Keratinocyte (primary cell): Measurements from ENCODE around the gene BAHD1. TPM values are rescaled to one million over a fixed set of nuclear protein-coding genes. Genes with fewer than 3 reads are reported as not detected.

ENCODE experiments used
- DNase-seq: peaks from one replicate; pipeline ENCODE4 v3.0.0-alpha.2; 2011; ENCODE audit warnings: low read depth, missing footprints, low spot score
- FAIRE-seq: peaks from 2 replicates; lab custom pipeline; 2011; peaks lifted over from hg19 to GRCh38; lab: Jason Lieb, UNC
- H2AFZ ChIP-seq: 2 replicates; pipeline ENCODE4 v1.6.0; 2012; ENCODE audit warnings: low read length, control low read depth, inconsistent platforms; ENCODE audit not compliant: control insufficient read depth
- H3K27ac ChIP-seq: 2 replicates; pipeline ENCODE4 v1.5.1; 2011; ENCODE audit warnings: low read length; ENCODE audit not compliant: control insufficient read depth, insufficient read depth
- H3K27me3 ChIP-seq: 3 replicates; pipeline ENCODE4 v1.6.0; 2011; ENCODE audit warnings: low read length; ENCODE audit not compliant: control insufficient read depth, insufficient read depth; ENCODE audit errors: extremely low read depth
- H3K36me3 ChIP-seq, 2 experiments: 2 replicates in 1 of 2; 3 replicates in 1 of 2; pipeline ENCODE4 v1.5.1; 2011; ENCODE audit warnings: low read length in 2 of 2, mild to moderate bottlenecking in 1 of 2; ENCODE audit not compliant: control insufficient read depth in 2 of 2, insufficient read depth in 2 of 2; ENCODE audit errors: extremely low read depth in 1 of 2
- H3K4me1 ChIP-seq: 3 replicates; pipeline ENCODE4 v1.5.1; 2011; ENCODE audit warnings: low read length; ENCODE audit not compliant: control insufficient read depth, insufficient read depth; ENCODE audit errors: extremely low read depth
- H3K4me2 ChIP-seq: 3 replicates; pipeline ENCODE4 v1.6.0; 2011; ENCODE audit warnings: low read depth, low read length; ENCODE audit not compliant: control insufficient read depth, insufficient read depth; ENCODE audit errors: extremely low read depth
- H3K4me3 ChIP-seq, 3 experiments: fragments of 200-600 bp in 1 of 3; sonication (generic) in 1 of 3; 2 replicates in 2 of 3; 3 replicates in 1 of 3; pipeline ENCODE4 v1.5.1; 2011 to 2016; ENCODE audit warnings: low read length in 3 of 3, mild to moderate bottlenecking in 3 of 3, control low read depth in 2 of 3, inconsistent platforms in 1 of 3, low read depth in 1 of 3, mixed read lengths in 1 of 3, mixed run types in 1 of 3, moderate library complexity in 1 of 3; ENCODE audit not compliant: control insufficient read depth in 2 of 3, insufficient read depth in 2 of 3; ENCODE audit errors: extremely low read depth in 1 of 3
- H3K79me2 ChIP-seq: 2 replicates; pipeline ENCODE4 v1.6.0; 2012; ENCODE audit warnings: low read length; ENCODE audit not compliant: control insufficient read depth, insufficient read depth
- H3K9ac ChIP-seq: 3 replicates; pipeline ENCODE4 v1.6.0; 2011; ENCODE audit warnings: low read length; ENCODE audit not compliant: control insufficient read depth, insufficient read depth; ENCODE audit errors: extremely low read depth
- H3K9me1 ChIP-seq: 3 replicates; pipeline ENCODE4 v1.6.0; 2011; ENCODE audit warnings: low read length; ENCODE audit not compliant: control insufficient read depth, insufficient read depth; ENCODE audit errors: extremely low read depth
- H3K9me3 ChIP-seq: 2 replicates; pipeline ENCODE4 v1.5.1; 2012; ENCODE audit warnings: low read depth, low read length; ENCODE audit not compliant: control insufficient read depth
- H4K20me1 ChIP-seq: 3 replicates; pipeline ENCODE4 v1.6.0; 2011; ENCODE audit warnings: low read length; ENCODE audit not compliant: control insufficient read depth, insufficient read depth; ENCODE audit errors: extremely low read depth
- CTCF ChIP-seq, 3 experiments: IDR thresholded peaks in 1 of 3; conservative IDR thresholded peaks in 1 of 3; optimal IDR thresholded peaks in 1 of 3; 2 replicates in 2 of 3; 3 replicates in 1 of 3; pipeline versions ENCODE3 to v1.5.1; 2011; ENCODE audit warnings: low read length in 3 of 3, mild to moderate bottlenecking in 3 of 3, moderate library complexity in 2 of 3, control low read depth in 1 of 3, inconsistent platforms in 1 of 3; ENCODE audit not compliant: insufficient read depth in 2 of 3; ENCODE audit errors: extremely low read depth in 1 of 3
- EZH2 ChIP-seq: IDR thresholded peaks from one replicate; pipeline ENCODE4 v1.6.1; 2012; ENCODE audit warnings: inconsistent platforms, mild to moderate bottlenecking, low read length, moderate library complexity
- dilution Hi-C: fragments of 300-500 bp; cut with MboI; formaldehyde crosslinking; loops from one replicate; pipeline ENCODE4 v1.7.0; 2020; ENCODE audit warnings: low sequenced_read_pairs; ENCODE audit not compliant: extremely low pct_ligation_motif_present
- polyA plus RNA-seq, 5 experiments: library from polyadenylated mRNA; depleted of rRNA in 3 of 5; stranded (reverse) in 3 of 5; stranded (forward) in 1 of 5; unstranded in 1 of 5; fragments of >200 nt; gene quantifications; 1 replicate in 1 of 5; 2 replicates in 3 of 5; 3 replicates in 1 of 5; pipeline versions ENCODE4 v1.2.1 to v1.2.3, GENCODE V29; 2011 to 2012; ENCODE audit warnings: missing spikeins in 2 of 5, low read depth in 1 of 5, low replicate concordance in 1 of 5

Gene BAHD1
- polyA plus RNA-seq, 1 donor (not counting 4 experiments of a cell fraction or from before 2014, with no cell fraction given), result 4.8 TPM

DNA sequence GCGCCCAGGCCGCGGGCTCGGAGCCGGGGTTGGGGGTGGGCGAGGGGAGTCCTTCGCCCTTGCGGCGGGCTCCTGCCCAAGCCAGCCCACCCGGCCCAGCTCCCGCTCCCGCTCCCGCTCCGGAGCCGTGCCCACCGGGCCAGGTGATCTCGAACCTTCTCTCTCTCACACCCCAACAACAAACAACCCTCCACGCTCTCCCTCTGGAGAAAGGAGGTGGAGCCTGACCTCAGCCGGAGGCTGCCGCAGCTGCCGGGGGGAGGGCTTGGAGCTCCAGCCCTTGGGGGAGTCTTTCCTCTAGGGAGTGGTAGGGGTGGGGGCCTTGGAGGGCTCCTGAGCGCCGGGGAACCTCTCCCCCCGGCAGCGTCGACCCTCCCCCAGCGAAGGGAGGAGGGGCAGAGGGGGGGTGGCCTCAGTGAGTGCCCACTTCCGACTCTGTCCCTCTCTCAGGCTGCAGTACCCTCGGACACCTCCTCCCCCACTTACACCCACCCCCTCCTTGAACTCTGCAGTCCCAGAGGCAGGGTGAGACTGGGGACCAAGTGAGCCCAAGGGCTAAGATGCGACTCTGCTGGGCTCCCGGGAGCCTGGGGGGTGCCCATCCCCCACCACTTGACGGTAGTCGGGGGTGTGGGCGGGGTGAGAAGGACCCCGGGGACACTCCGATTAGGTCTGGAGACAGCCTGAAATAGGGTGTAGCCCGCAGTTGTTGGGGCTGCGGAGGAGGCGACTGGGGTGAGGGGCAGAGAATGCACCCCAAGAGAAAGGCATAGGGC is 4.4 kb upstream of the BAHD1 start:
- Histone ChIP-seq H3K36me3 (no peaks in the 10 kb centered on the region), H3K9me1 (no peaks in the 10 kb centered on the region), H4K20me1 (no peaks in the 10 kb centered on the region), H3K4me2 (peak overlapping the region; percentile 63), H3K27ac (no peak overlapping the region), H3K4me3 (peak overlapping the region; percentile 11 to 32 (median 31)), H2AFZ (peak overlapping the region; percentile 37), H3K9ac (no peak overlapping the region), H3K9me3 (no peaks in the 10 kb centered on the region), H3K79me2 (no peaks in the 10 kb centered on the region), H3K27me3 (peaks cover 50% of the 10 kb centered on the region), H3K4me1 (peaks cover 26% of the 10 kb centered on the region)
- DNase-seq (no peak), FAIRE-seq (no peak)
- TF ChIP-seq CTCF (optimal IDR thresholded peaks at IDR 0.05 in 1 of 3, IDR thresholded peaks at IDR 0.05 in 1 of 3, conservative IDR thresholded peaks at IDR 0.05 in 1 of 3; ENCODE audit: extremely low read depth in 1 of 3, insufficient read depth in 2 of 3, low read length in 3 of 3) (no peak), EZH2 (no peak)
- dilution Hi-C loops, result no loop called here

DNA sequence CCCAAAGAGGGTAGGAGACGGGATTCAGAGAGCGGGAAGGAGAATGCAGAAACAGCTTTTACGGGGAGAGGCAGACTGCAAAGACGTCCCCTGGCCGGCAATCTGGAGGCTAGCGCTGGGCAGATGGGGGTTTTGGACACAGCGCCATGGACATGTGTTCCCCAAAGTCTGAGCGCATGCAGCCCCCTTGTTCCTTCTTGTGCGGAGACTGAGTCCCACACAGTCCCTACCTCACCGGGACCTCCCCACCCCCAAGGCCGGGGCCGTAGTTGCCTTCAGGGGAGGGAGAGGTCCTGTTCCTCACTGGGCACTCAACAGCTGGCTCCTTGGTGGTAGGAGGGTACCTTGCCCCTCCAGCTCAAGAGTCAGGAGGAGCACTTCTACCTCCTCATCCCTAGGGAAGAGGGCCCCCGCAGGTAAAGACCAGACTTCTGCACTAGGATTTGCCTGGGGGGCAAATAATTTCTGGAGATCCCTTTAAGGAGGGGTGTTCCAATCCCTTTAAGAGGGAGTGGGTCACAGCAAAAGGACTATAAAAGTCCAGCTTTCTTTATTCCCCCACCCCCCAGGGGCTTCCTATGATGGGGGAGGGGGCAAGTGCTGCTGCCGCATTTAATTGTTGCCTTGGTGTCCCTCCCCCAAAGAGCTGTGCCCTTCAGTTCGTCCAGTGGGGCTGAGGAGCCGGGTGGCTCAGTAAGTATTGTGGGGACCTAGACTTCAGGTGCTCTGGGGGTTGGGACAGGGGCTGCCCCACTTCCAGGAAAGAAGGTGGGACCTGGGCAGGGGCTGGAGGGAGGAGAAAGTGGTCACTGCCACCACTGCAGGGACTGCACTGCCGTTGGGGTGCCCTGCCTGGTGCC is 3.6 kb upstream of the BAHD1 start:
- H2AFZ ChIP-seq, result no peak overlapping the region
- peak overlapping the region; percentile 63 for H3K4me2 ChIP-seq
- dilution Hi-C loops, result no loop called here
- peaks cover 50% of the 10 kb centered on the region for H3K27me3 ChIP-seq
- peak; percentile 60 for TF ChIP-seq EZH2
- TF ChIP-seq CTCF (optimal IDR thresholded peaks at IDR 0.05 in 1 of 3, IDR thresholded peaks at IDR 0.05 in 1 of 3, conservative IDR thresholded peaks at IDR 0.05 in 1 of 3; ENCODE audit: extremely low read depth in 1 of 3, insufficient read depth in 2 of 3, low read length in 3 of 3), result no peak
- no peak for FAIRE-seq
- H3K36me3 ChIP-seq, result no peaks in the 10 kb centered on the region
- H3K9me3 ChIP-seq, result no peaks in the 10 kb centered on the region
- H4K20me1 ChIP-seq, result no peaks in the 10 kb centered on the region
- peaks cover 2% of the 10 kb centered on the region for H3K79me2 ChIP-seq
- peaks cover 26% of the 10 kb centered on the region for H3K4me1 ChIP-seq
- H3K27ac ChIP-seq, result no peak overlapping the region
- no peak for DNase-seq
- H3K9me1 ChIP-seq, result no peaks in the 10 kb centered on the region
- peak overlapping the region in 1 of 3 experiments; percentile 31 for H3K4me3 ChIP-seq
- H3K9ac ChIP-seq, result no peak overlapping the region
